ENCODE results near the gene GTPBP6.

GTPBP6 gene

DNA sequence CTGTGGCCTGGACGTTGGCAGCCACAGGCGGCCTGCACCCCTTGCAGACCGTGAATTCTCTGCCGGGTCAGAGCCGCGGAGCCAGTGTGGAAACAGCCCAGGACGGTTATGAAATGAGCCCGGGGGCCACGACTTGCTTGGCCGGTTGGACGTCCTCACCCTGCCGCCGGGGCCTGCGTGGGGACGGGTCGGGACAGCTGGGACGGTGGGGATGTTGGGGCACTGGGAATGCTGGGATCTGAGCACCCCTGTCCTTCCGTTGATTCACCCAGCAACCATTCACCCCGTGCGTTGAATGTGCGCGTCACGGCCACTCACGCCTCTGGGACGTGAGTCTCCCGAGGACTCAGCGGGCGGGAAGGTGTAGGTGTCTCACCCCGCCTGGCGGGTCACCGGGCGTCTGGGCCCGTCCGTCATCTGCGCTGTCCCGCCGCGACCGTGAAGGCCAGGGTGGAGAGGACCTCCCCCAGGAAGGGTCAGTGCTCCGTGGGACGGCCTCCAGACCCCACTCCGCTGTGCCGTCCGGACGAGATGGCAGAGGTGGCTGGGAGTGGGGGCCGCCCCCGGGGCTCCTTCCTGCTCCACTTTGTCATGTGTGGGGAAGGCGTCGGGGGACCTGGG lies 41.9 kb downstream of the GTPBP6 start:
- TF ChIP-seq ZFX (IDR thresholded peaks at IDR 0.05; ENCODE audit: borderline replicate concordance) = no peak
- TF ChIP-seq, protein P1, sequence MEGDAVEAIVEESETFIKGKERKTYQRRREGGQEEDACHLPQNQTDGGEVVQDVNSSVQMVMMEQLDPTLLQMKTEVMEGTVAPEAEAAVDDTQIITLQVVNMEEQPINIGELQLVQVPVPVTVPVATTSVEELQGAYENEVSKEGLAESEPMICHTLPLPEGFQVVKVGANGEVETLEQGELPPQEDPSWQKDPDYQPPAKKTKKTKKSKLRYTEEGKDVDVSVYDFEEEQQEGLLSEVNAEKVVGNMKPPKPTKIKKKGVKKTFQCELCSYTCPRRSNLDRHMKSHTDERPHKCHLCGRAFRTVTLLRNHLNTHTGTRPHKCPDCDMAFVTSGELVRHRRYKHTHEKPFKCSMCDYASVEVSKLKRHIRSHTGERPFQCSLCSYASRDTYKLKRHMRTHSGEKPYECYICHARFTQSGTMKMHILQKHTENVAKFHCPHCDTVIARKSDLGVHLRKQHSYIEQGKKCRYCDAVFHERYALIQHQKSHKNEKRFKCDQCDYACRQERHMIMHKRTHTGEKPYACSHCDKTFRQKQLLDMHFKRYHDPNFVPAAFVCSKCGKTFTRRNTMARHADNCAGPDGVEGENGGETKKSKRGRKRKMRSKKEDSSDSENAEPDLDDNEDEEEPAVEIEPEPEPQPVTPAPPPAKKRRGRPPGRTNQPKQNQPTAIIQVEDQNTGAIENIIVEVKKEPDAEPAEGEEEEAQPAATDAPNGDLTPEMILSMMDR (IDR thresholded peaks at IDR 0.05) = no peak
- peak overlapping the region; percentile 82 for H3K27ac ChIP-seq

DNA sequence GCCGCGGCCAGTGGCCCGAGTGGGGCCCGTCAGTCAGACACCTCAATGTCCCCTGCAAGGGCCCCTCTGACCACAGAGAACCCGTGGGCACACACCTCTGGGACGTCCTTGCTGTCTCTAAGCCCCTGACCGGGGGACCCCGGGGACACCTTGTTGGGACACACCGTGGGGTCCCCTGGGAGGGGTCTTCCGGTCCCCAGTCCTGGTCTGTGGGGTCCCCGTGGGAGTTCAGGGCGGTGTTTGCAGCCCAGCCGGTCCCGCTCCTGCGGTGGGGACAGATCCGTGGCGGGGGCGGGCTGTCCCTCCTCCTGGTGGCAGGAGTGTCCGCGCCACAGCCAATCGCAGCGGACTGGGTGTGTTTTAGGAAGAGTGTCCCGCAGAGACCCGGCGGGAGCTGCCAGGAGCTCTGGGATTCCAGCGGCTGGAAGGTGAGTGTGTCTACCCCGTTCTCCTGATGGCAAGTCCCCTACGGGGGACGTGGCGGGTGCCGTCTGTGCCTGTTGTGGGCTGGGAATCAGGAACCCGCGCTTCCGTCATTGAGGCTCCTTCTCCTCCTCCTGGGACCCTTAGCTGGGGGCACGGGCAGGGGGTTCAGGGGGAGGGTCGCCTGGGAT lies 42.5 kb downstream of the GTPBP6 start:
- peak overlapping the region; percentile 82 for H3K27ac ChIP-seq
- TF ChIP-seq, protein P1 (IDR thresholded peaks at IDR 0.05) = 0 out of 2 replicates have a peak, but pooled peaks have one; percentile 4
- no peak for TF ChIP-seq ZFX (IDR thresholded peaks at IDR 0.05; ENCODE audit: borderline replicate concordance)

DNA sequence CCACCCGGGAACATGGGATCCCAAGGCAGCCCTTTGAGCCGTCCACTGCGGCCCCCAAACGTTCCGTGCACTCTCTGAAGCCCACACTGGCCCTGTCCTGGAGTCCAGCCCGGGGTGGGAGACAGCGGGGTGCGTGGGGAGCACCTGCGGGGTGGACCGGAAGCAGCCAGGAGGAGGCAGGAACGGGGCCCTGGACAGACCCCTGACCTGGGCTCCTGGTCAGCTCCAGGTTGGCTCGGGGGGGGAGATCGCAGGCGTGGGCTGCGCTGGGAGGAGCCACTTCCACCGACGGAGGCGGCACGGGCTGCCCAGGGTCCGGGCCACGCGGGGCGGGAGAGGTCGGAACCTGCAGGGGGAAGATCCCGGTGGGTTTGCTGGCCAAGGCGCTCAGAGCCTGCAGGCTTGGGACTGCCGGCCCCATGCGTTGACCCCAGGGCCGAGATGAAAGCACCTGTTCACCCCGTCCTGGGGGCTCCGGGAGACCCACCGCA lies 43.1 kb downstream of the GTPBP6 start:
- H3K27ac ChIP-seq = peak overlapping the region; percentile 82
- TF ChIP-seq ZFX (IDR thresholded peaks at IDR 0.05; ENCODE audit: borderline replicate concordance) = no peak
- TF ChIP-seq, protein P1 (IDR thresholded peaks at IDR 0.05) = no peak

GRCh38 chrX:274904-275475 lies 43.6 kb downstream of the GTPBP6 start:
- H3K27ac ChIP-seq = peak overlapping the region; percentile 82; the same call in 1 of the 2 replicates
- TF ChIP-seq, protein P1 (IDR thresholded peaks at IDR 0.05) = no peak
- no peak for TF ChIP-seq ZFX (IDR thresholded peaks at IDR 0.05; ENCODE audit: borderline replicate concordance)

DNA sequence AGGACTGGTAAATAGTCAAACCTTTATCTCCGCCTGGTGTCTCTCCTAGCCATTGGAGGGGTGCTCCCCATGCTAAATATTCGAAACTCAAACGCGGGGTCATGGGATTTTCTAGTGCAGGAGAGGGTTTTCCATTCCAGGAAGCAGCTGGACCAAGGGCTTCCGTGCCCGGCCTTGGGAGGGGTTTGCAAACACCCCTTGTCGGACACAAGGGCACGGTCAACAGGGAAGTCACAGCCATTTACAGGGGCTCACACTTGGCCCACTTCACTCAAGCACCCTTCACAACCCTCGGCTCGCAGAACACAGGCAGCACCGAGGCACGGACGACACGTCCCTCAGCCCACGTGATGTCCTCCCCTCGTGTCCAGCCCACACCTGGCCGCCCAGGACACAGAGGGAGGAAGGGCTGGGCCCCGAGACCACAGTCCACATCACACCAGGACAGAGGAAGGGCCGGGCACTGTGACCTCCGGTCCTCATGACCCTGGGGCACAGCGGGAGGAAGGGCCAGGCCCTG lies 47.7 kb downstream of the GTPBP6 start:
- no peak overlapping the region for H3K27ac ChIP-seq
- TF ChIP-seq, protein P1 (IDR thresholded peaks at IDR 0.05) = no peak
- TF ChIP-seq ZFX (IDR thresholded peaks at IDR 0.05; ENCODE audit: borderline replicate concordance) = no peak

- TF ChIP-seq ZFX (IDR thresholded peaks at IDR 0.05; ENCODE audit: borderline replicate concordance) = no peak
- TF ChIP-seq, protein P1 (IDR thresholded peaks at IDR 0.05) = no peak
- H3K27ac ChIP-seq = no peak overlapping the region
Measured at GRCh38 chrX:267771-268261, 50.8 kb downstream of the GTPBP6 start.
